Myocyte (in vitro differentiated cells): ENCODE measurements around the gene WDR38. TPM values are rescaled to one million over a fixed set of nuclear protein-coding genes. Genes with fewer than 3 reads are reported as not detected.
"Not testable (repeated sequence)": the region's sequence is repeated elsewhere in the genome, so short reads cannot be mapped to it uniquely, and the experiment has no call there.

ENCODE experiments used
- DNase-seq: peaks from one replicate; pipeline ENCODE4 v3.0.0-alpha.2; 2012; ENCODE audit warnings: low read depth
- total RNA-seq: library from RNA; depleted of rRNA; stranded (reverse); fragments of >200 nt; gene quantifications from 2 replicates; pipeline ENCODE4 v1.2.3, GENCODE V29; 2014

The WDR38 gene
- total RNA-seq, 1 donor from 2014 or later = not detected

- DNase-seq = peak; percentile 57
Measured at GRCh38 chr9:124831642-124832364, 21.5 kb upstream of the WDR38 start.

- peak; percentile 82 for DNase-seq
Measured at GRCh38 chr9:124834591-124834990, 18.7 kb upstream of the WDR38 start.

GRCh38 chr9:124835026-124835557 lies 18.2 kb upstream of the WDR38 start:
- peak; percentile 90 for DNase-seq

GRCh38 chr9:124838132-124838531 lies 15.1 kb upstream of the WDR38 start:
- not testable (repeated sequence) for DNase-seq

GRCh38 chr9:124838567-124839275 lies 14.5 kb upstream of the WDR38 start:
- not testable (repeated sequence) for DNase-seq

GRCh38 chr9:124839612-124840299 lies 13.5 kb upstream of the WDR38 start:
- peak; percentile 78 for DNase-seq

GRCh38 chr9:124840300-124840833 lies 12.9 kb upstream of the WDR38 start:
- DNase-seq = peak; percentile 99

- DNase-seq = no peak
Measured at GRCh38 chr9:124841075-124841821, 12.0 kb upstream of the WDR38 start.

GRCh38 chr9:124843456-124844034 lies 9.7 kb upstream of the WDR38 start:
- DNase-seq = peak; percentile 35

- DNase-seq = no peak
Measured at GRCh38 chr9:124844291-124844690, 9.0 kb upstream of the WDR38 start.

GRCh38 chr9:124846467-124846866 lies 6.8 kb upstream of the WDR38 start:
- not testable (repeated sequence) for DNase-seq

- no peak for DNase-seq
Measured at GRCh38 chr9:124846969-124847368, 6.3 kb upstream of the WDR38 start.

GRCh38 chr9:124849801-124850200 lies 3.5 kb upstream of the WDR38 start:
- DNase-seq = peak; percentile 81

- peak; percentile 76 for DNase-seq
Measured at GRCh38 chr9:124852121-124852828, 985 bp upstream of the WDR38 start.

- no peak for DNase-seq
Measured at GRCh38 chr9:124853605-124854143, 414 bp downstream of the WDR38 start.

- no peak for DNase-seq
Measured at GRCh38 chr9:124854161-124854560, 901 bp downstream of the WDR38 start.

GRCh38 chr9:124854822-124855221 lies 1.6 kb downstream of the WDR38 start:
- no peak for DNase-seq

GRCh38 chr9:124855566-124855943 lies 2.3 kb downstream of the WDR38 start:
- DNase-seq = no peak

GRCh38 chr9:124855944-124856765 lies 2.9 kb downstream of the WDR38 start:
- peak; percentile 35 for DNase-seq
